Immature natural killer cell (primary cell): ENCODE data around the gene LAIR1. TPM values are rescaled to one million over a fixed set of nuclear protein-coding genes. Genes with fewer than 3 reads are reported as not detected.
A peak's percentile ranks its signal among the peaks of the same experiment; 100 is the strongest.
"Not testable (repeated sequence)": the region's sequence is repeated elsewhere in the genome, so short reads cannot be mapped to it uniquely, and the experiment has no call there.

Experiments
- DNase-seq, 3 donors: peaks; one replicate each; pipeline ENCODE4 v3.0.0; 2022; ENCODE audit warnings: mixed read lengths in 1 of 3
- H3K27ac Mint-ChIP-seq, 6 donors: one replicate each; pipeline ENCODE4 v1.8.0; 2020; ENCODE audit warnings: mixed read lengths in 6 of 6, mild to moderate bottlenecking in 5 of 6, inconsistent platforms in 4 of 6, moderate library complexity in 3 of 6
- H3K27me3 Mint-ChIP-seq, 3 donors: one replicate each; pipeline ENCODE4 v1.8.0; 2020 to 2021; ENCODE audit warnings: low read depth in 3 of 3, mild to moderate bottlenecking in 3 of 3, mixed read lengths in 3 of 3, moderate library complexity in 3 of 3, inconsistent platforms in 1 of 3
- H3K36me3 Mint-ChIP-seq, 3 donors: one replicate each; pipeline ENCODE4 v1.8.0; 2020; ENCODE audit warnings: mixed read lengths in 3 of 3, inconsistent platforms in 2 of 3, mild to moderate bottlenecking in 2 of 3
- H3K4me1 Mint-ChIP-seq, 2 donors: one replicate each; pipeline ENCODE4 v1.8.0; 2020; ENCODE audit warnings: inconsistent platforms in 2 of 2, mild to moderate bottlenecking in 2 of 2, mixed read lengths in 2 of 2, moderate library complexity in 1 of 2
- H3K4me3 Mint-ChIP-seq, 5 donors: one replicate each; pipeline ENCODE4 v1.8.0; 2020; ENCODE audit warnings: mild to moderate bottlenecking in 5 of 5, mixed read lengths in 5 of 5, inconsistent platforms in 3 of 5, moderate library complexity in 3 of 5
- H3K9me3 Mint-ChIP-seq, 6 donors: one replicate each; pipeline ENCODE4 v1.8.0; 2020; ENCODE audit warnings: mild to moderate bottlenecking in 6 of 6, mixed read lengths in 6 of 6, inconsistent platforms in 4 of 6, moderate library complexity in 3 of 6
- polyA plus RNA-seq, 3 donors: library from polyadenylated mRNA; unstranded; fragments of 300-500 nt; fragmentation: Illumina TruSeq; gene quantifications; one replicate each; pipeline ENCODE4 v1.2.3, GENCODE V29; 2021

The LAIR1 gene
- polyA plus RNA-seq, 3 donors from 2014 or later: 86.9 to 247 (median 126) TPM

GRCh38 chr19:54391589-54392061 is 26.9 kb upstream of the LAIR1 start:
- H3K27ac Mint-ChIP-seq: no peak overlapping the region
- DNase-seq: no peak
- H3K27me3 Mint-ChIP-seq: peaks cover 1 to 17% (median 8%) of the 10 kb centered on the region in 3 donors

GRCh38 chr19:54390942-54391577 is 26.3 kb upstream of the LAIR1 start:
- Mint-ChIP-seq H3K4me3 (peak overlapping the region; percentile 44 to 73 (median 52)), H3K27me3 (peaks cover 0 to 12% (median 8%) of the 10 kb centered on the region in 3 donors), H3K9me3 (no peaks in the 10 kb centered on the region), H3K4me1 (peaks cover 33 to 42% of the 10 kb centered on the region in 2 donors), H3K36me3 (no peaks in the 10 kb centered on the region), H3K27ac (peak overlapping the region in 5 of 6 donors; percentile 15 to 90 (median 62))
- DNase-seq: peak; percentile 66 to 73 (median 73)

More at GRCh38 chr19:54391589-54392061, 26.9 kb upstream of the LAIR1 start:
- Mint-ChIP-seq H3K4me1 (peaks cover 33 to 42% of the 10 kb centered on the region in 2 donors), H3K4me3 (no peak overlapping the region), H3K36me3 (no peaks in the 10 kb centered on the region), H3K9me3 (no peaks in the 10 kb centered on the region)

DNA sequence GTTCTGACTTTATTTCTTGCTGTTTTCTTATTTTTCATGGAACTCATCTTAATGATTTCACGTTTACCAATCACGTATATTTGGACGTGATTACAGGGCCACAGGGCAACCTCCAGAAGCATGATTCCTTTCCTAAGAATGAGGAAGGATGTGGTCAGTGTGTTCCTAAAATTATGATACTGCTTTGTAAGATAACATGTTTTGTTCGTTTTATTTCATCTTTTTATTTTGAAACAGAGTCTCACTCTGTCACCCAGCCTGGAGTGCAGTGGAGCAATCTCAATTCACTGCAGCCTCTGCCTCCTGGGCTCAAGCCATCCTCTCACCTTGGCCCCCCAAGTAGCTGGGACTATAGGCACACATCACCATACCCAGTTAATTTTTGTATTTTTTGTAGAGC is 24.8 kb upstream of the LAIR1 start:
- Mint-ChIP-seq H3K27me3 (peaks cover 0 to 12% (median 8%) of the 10 kb centered on the region in 3 donors), H3K36me3 (no peaks in the 10 kb centered on the region), H3K27ac (peak overlapping the region; percentile 7 to 91 (median 40)), H3K4me1 (peaks cover 33 to 42% of the 10 kb centered on the region in 2 donors), H3K4me3 (peak overlapping the region in 3 of 5 donors; percentile 30 to 40 (median 35)), H3K9me3 (no peaks in the 10 kb centered on the region)
- DNase-seq: no peak

GRCh38 chr19:54388802-54389139 is 24.0 kb upstream of the LAIR1 start:
- H3K4me3 Mint-ChIP-seq: peak overlapping the region; percentile 87 to 96 (median 93)
- DNase-seq: no peak
- H3K36me3 Mint-ChIP-seq: no peaks in the 10 kb centered on the region
- H3K9me3 Mint-ChIP-seq: no peaks in the 10 kb centered on the region
- peak overlapping the region; percentile 84 to 92 (median 89) for H3K27ac Mint-ChIP-seq
- peaks cover 0 to 8% (median 8%) of the 10 kb centered on the region in 3 donors for H3K27me3 Mint-ChIP-seq
- peaks cover 33 to 42% of the 10 kb centered on the region in 2 donors for H3K4me1 Mint-ChIP-seq

DNA sequence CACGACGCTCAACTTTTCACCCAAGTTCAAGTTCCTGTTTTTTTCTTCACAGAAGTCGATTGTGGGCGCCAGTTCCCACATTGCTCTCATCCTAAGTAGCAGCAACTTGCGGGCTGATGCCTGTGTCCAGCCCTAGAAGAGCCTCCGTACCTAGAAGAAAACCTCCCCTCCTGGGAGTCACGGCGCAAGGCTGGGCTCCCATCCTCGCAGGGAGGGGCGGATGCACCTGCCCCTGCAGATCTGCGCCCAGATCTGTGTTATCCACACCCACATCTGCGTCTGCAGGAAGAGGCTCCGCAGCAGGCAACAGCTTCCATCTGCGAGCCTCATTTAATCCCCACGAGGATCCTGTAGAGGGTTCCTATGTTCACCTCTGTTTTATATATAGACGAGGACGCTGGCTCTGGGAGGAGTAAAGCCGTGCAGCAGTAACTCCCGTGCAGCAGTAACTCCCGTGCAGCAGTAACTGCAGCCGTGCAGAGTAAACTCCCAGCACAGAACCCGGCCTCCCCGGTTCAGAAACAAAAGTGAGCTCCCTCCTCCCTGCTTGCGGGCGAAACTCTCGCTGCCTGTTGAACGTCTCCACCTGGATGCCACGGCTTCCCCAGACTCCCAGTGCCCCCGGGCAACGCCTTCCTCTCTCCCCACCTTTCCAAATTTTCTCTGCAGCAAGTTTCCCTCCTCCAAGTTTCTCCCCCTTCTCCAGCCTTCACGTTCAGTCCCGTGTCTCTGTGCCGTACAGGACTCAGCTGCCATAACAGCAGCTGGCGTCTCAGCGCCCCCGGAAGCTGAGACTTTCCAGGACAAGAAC is 23.5 kb upstream of the LAIR1 start:
- Mint-ChIP-seq H3K36me3 (no peaks in the 10 kb centered on the region), H3K27me3 (peaks cover 0 to 9% (median 8%) of the 10 kb centered on the region in 3 donors), H3K4me3 (peak overlapping the region; percentile 87 to 96 (median 93)), H3K9me3 (no peaks in the 10 kb centered on the region), H3K4me1 (peaks cover 33 to 42% of the 10 kb centered on the region in 2 donors), H3K27ac (peak overlapping the region; percentile 84 to 92 (median 89))
- peak; percentile 31 to 44 (median 36) for DNase-seq

- no peak overlapping the region for H3K27ac Mint-ChIP-seq
- DNase-seq: no peak
- peaks cover 18 to 22% of the 10 kb centered on the region in 2 donors for H3K4me1 Mint-ChIP-seq
- H3K27me3 Mint-ChIP-seq: peaks cover 1 to 7% (median 2%) of the 10 kb centered on the region in 3 donors
- peaks cover 0 to 7% (median 0%) of the 10 kb centered on the region in 3 donors for H3K36me3 Mint-ChIP-seq
- peaks cover 0 to 1% (median 0%) of the 10 kb centered on the region in 6 donors for H3K9me3 Mint-ChIP-seq
- no peak overlapping the region for H3K4me3 Mint-ChIP-seq
These were observed 18.6 kb upstream of the LAIR1 start for GRCh38 chr19:54383330-54383729.

GRCh38 chr19:54382041-54382440 is 17.3 kb upstream of the LAIR1 start:
- not testable (repeated sequence) for H3K36me3 Mint-ChIP-seq, H3K27ac Mint-ChIP-seq, DNase-seq, H3K4me3 Mint-ChIP-seq, H3K9me3 Mint-ChIP-seq, H3K27me3 Mint-ChIP-seq
- peaks cover 14 to 17% of the 10 kb centered on the region in 2 donors for H3K4me1 Mint-ChIP-seq

GRCh38 chr19:54380897-54381296 is 16.2 kb upstream of the LAIR1 start:
- H3K4me1 Mint-ChIP-seq: peaks cover 22 to 26% of the 10 kb centered on the region in 2 donors
- peaks cover 0 to 10% (median 2%) of the 10 kb centered on the region in 3 donors for H3K27me3 Mint-ChIP-seq
- H3K9me3 Mint-ChIP-seq: peaks cover 0 to 1% (median 0%) of the 10 kb centered on the region in 6 donors
- H3K36me3 Mint-ChIP-seq: peaks cover 0 to 7% (median 0%) of the 10 kb centered on the region in 3 donors
- DNase-seq: no peak
- H3K4me3 Mint-ChIP-seq: no peak overlapping the region
- H3K27ac Mint-ChIP-seq: no peak overlapping the region

DNA sequence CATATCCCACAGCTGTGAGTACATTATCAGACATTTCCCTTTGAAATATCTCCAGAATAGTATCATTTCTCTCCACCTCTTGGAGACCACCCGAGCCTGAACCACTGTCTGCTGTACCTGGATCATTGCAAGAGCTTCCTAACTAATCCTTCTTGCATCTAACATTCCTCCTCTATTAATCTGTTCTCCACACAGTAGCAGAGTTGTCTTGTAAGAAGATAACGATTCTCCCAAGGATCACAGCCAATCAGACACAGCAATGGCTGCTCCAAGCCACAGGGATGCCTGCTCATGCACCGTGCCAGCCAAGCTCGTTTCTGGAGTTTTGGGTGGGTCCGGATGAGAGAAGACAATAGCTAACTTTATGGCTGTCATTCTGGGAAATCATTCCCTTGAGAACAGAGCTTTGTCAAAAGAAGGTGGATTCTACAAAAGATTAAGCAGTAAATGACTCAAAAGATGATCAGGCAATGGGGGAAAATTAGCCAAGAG is 14.5 kb upstream of the LAIR1 start:
- Mint-ChIP-seq H3K4me1 (peaks cover 39 to 43% of the 10 kb centered on the region in 2 donors), H3K9me3 (peaks cover 0 to 1% (median 0%) of the 10 kb centered on the region in 6 donors), H3K36me3 (peaks cover 0 to 7% (median 0%) of the 10 kb centered on the region in 3 donors), H3K27me3 (peaks cover 0 to 13% (median 2%) of the 10 kb centered on the region in 3 donors), H3K4me3 (no peak overlapping the region), H3K27ac (peak overlapping the region in 1 of 6 donors; percentile 22)
- DNase-seq: no peak

DNA sequence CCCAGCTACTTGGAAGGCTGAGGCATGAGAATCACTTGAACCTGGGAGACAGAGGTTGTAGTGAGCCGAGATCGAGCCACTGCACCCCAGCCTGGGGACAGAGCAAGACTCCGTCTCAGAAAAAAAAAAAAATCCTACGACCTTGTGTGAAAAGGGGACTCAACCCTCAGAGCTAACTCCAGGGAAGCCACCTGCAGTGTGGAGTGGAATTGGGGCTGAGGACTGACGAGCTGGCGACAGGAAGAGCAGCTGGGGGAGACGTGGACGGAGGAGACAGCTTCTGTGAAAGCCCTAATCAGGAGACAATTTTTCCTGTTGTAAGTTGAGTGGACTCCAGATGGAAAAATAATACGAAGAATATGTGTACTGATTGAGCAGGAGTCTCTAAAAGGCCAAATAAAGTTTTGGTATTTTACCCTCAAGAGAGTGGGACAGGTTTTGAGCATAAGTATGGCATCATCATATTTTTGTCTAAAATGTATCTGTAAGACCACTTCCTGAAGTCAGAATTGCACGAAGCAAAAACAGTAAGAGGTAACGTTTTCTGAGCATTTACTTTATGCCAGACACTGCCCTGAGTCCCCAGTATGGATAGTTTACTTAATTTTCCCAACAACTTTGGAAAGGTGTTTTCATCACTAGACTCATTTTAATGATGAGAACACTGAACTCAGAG is 12.0 kb upstream of the LAIR1 start:
- Mint-ChIP-seq H3K36me3 (peaks cover 0 to 7% (median 0%) of the 10 kb centered on the region in 3 donors), H3K4me1 (peaks cover 59 to 61% of the 10 kb centered on the region in 2 donors), H3K9me3 (peaks cover 0 to 1% (median 0%) of the 10 kb centered on the region in 6 donors), H3K27me3 (peaks cover 3 to 12% (median 5%) of the 10 kb centered on the region in 3 donors), H3K27ac (peak overlapping the region in 5 of 6 donors; percentile 1 to 68 (median 56)), H3K4me3 (peak overlapping the region in 2 of 5 donors; percentile 31 to 38)
- no peak for DNase-seq

DNA sequence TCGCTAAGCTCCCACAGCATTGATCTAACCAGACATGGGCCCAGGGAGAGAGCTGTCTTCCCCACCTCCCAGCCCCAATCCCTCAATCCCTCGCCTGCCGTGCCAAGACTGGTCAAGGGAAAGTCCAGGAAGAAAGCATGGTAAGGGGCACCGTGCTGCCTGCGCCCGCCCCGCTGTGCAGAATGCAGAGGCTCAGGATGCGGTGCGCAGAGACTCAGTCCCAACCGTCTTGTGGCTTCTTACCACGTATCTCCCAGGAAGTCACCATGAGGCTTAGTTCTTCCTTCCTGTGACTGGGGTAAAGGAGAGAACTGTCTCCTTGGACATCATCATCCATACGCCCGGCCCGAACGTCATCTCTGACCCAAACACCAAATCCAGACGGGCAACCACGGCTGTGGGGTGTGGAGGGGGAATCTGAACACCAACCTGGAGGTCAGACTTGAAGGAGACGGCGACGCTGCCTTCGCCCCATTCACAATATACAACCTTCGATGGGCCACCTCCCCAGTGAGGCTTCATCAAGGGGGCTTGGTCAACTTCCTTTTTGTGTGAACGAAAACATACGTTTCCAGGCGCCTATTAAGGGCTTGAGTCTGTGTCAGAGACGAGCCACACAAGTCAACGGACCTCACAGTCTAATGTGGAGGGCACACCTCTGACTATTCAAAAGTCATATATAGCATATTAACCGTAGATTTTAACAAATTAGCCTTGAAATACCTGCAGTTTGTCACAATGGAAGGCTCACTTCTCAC is 10.6 kb upstream of the LAIR1 start:
- Mint-ChIP-seq H3K4me1 (peaks cover 71 to 75% of the 10 kb centered on the region in 2 donors), H3K4me3 (peak overlapping the region in 2 of 5 donors; percentile 42 to 57), H3K27ac (peak overlapping the region in 3 of 6 donors; percentile 41 to 71 (median 64)), H3K27me3 (peaks cover 7 to 10% (median 8%) of the 10 kb centered on the region in 3 donors)
- H3K9me3 Mint-ChIP-seq, H3K36me3 Mint-ChIP-seq: not testable (repeated sequence)
- peak in 1 of 3 donors; percentile 35 for DNase-seq

DNA sequence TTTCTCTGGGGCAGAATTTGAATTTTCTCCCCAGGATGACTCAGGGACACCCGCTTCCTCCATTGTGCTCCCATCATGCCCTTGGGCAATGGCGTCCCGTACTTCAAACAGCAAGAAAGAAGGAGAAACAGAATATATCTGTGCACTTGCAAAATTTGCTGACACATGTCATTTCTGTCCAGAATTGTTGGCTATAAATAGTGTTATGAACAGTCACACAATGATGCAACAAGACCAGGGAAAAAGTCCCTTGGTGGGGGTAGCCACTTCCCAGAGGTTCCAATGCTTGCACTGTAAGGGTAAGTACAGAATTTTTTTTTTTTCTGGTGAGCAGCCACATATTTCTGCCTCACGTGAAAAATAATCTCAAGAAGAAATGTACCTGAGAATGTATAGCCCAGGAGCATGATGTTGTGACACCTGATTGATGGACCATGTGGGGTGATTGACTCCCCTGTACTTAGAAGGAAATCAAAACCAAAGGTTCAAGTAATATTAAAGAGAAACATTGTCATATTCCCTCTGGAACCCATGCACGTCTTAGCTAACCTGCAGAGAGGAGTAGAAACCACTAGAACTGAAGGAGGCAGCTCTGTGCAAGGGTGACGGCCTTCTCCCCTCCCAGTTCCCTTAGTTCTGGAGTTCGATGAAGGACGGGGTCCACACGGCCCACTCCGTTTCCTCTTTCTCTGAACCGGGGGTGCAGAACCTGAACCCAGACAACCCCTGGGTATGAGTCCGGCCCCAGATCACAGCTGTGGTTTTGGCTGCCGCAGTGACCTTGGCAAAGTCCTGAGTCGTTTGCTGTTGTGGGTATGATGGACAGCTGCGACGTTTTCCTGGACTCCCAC is 9.3 kb upstream of the LAIR1 start:
- no peak for DNase-seq
- peak overlapping the region in 3 of 5 donors; percentile 15 to 47 (median 43) for H3K4me3 Mint-ChIP-seq
- H3K36me3 Mint-ChIP-seq: peaks cover 0 to 5% (median 0%) of the 10 kb centered on the region in 3 donors
- peaks cover 7 to 9% (median 9%) of the 10 kb centered on the region in 3 donors for H3K27me3 Mint-ChIP-seq
- no peaks in the 10 kb centered on the region for H3K9me3 Mint-ChIP-seq
- peaks cover 79 to 83% of the 10 kb centered on the region in 2 donors for H3K4me1 Mint-ChIP-seq
- peak overlapping the region in 1 of 6 donors; percentile 30 for H3K27ac Mint-ChIP-seq
